Peyer's patch (tissue), 4 donors: ENCODE measurements around the gene SMOC1.

Experiments used
- CTCF ChIP-seq, 6 experiments: fragments of 450-650 bp in 4 of 6; fragments of 200-600 bp in 2 of 6; sonication (generic) in 1 of 6; IDR thresholded peaks; one replicate each; pipeline ENCODE4 v1.5.1; 2017 to 2019; ENCODE audit warnings: antibody characterized with exemption in 6 of 6, mild to moderate bottlenecking in 3 of 6, moderate library complexity in 1 of 6
- POLR2A ChIP-seq, 2 donors: fragments of 450-650 bp; IDR thresholded peaks; one replicate each; pipeline ENCODE4 v1.5.1; 2017; ENCODE audit warnings: antibody characterized with exemption in 2 of 2, mild to moderate bottlenecking in 2 of 2, moderate library complexity in 2 of 2

- no peak for TF ChIP-seq POLR2A (IDR thresholded peaks at IDR 0.05)
- no peak for TF ChIP-seq CTCF (IDR thresholded peaks at IDR 0.05)
Measured at GRCh38 chr14:69919815-69920214, 40.6 kb downstream of the SMOC1 start.
